HG03108 (cell line): Measurements from ENCODE around the gene FSTL1.

Experiments
- ATAC-seq: cut with Tn5 transposase; IDR thresholded peaks from one replicate; pipeline ENCODE4 v1.9.1; 2021; ENCODE audit warnings: moderate library complexity; ENCODE audit not compliant: unreplicated experiment

FSTL1 gene

DNA sequence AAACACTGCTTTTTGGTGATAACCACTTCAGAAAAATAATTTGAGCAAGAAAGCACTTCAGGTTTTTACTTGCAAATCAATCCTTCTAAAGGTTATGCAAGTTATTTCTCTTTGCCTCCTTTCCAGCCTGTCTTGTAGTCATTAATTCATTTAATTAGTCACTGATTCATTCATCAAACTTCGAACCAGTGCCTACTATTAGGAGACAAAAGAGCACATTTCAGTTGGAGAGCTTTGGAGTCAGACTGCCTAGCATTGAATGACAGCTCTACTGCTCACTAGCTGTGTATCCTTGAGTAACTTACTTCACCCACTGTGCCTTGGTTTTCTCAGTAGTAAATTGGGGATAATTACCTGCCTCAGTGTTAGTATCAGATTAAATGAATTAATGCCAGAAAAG lies 86.7 kb downstream of the FSTL1 start:
- no peak for ATAC-seq

DNA sequence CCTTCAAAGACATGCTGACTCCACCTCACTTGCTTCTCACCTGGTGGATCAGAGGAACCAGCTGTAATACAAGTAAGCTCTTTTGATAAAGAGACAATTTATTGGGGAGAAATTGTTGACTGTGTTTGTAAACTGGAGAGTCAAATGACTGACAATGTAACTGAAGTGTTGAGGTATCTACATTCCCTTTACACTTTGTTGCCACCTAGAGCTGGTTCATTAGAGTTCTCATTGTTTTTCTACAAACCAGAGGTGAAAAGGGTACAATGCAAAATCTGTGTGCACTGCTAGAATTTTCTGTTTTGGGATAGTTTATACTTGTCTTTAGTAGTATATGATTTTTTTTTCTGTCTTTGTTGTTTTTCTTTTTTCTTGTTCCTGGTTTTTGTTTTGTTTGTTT lies 93.0 kb downstream of the FSTL1 start:
- ATAC-seq, result no peak

DNA sequence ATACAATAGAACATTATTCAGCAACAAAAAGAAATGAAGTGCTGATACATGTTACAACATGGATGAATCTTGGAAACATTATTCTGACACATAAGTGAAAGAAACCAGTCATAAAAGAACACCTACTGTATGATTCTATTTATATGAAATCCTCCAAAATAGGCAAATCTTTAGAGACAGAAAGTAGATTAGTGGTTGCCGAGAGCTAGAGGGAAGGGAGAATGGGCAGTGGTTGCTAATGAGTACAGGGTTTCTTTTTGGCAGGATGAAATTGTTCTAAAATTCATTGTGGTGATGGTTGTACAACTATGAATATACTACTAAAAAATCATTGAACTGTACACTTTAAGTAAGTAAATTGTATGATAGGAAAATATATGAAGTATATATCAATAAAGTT lies 95.3 kb downstream of the FSTL1 start:
- ATAC-seq, result no peak

DNA sequence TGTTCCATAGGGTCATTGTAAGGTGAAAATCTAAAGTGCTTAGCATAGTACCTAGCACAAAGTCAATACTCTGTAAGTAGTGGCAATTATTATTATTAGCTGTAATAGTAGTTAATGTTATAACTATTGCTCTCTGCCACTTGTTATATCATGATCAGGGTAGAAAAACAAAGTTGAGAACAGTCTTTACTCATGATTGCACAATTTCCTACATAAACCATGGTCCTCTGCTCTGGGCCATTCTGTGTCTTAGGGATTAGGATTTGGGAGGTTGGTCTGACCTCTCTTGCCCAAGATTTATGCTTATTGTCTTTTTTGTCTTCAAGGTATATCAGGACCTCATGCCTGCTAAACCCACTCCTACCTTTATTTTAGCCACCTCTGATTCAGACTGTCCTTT lies 97.3 kb downstream of the FSTL1 start:
- no peak for ATAC-seq

DNA sequence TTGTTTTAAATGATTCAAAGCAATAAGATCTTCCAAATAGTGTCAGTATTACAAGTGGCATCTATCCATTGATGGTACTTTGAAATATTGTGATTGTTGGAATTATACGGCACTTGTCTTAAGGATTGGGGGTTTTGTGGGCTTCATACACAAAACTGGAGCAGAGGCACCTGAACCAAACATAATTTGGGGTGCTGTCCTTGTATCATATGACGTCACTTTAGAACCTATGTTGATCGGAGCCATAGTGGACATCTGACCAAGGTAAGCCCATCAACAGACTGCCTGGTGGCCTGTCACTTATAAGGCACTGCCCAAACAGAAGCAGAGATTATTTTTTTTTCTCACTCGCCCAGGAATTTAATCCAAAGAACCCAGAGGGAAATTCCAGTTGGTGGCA lies 98.8 kb downstream of the FSTL1 start:
- ATAC-seq, result no peak

DNA sequence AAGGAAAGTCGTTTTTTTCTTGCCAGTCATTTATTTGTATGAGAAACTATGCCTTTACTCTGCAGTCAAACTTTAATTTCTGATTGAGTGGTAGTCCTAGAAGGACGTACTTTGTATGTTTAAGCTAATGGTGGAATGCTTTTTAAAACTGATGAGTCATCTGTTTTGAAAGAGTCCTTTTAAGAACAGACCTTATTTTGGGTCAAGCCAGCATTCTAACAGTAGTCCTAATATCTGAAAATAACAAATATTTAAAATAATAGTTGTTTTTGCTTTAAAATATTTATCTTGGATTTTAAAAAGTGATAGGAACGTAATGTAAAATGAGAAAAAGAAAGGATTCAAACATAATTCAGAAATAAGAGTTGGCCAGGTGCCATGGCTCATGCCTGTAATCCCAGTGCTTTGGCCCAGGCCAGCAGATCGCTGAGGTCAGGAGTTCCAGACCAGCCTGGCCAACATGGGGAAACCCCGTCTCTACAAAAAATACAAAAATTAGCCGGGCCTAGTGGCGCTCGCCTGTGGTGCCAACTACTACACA lies 100.3 kb downstream of the FSTL1 start:
- ATAC-seq, result no peak

DNA sequence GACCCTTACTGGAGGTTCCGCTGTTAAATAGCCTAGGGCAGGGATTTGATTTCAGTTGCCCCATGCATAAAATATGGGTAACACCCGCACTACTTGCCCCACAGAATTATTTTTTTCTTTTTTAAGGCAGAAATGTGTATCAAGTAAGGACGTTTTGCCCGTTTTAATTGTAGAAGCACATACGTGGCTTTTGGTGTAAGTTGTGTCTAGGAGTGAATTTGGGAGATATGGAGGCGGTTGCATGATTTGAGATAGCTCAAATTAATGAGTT lies 101.0 kb downstream of the FSTL1 start:
- ATAC-seq, result no peak

DNA sequence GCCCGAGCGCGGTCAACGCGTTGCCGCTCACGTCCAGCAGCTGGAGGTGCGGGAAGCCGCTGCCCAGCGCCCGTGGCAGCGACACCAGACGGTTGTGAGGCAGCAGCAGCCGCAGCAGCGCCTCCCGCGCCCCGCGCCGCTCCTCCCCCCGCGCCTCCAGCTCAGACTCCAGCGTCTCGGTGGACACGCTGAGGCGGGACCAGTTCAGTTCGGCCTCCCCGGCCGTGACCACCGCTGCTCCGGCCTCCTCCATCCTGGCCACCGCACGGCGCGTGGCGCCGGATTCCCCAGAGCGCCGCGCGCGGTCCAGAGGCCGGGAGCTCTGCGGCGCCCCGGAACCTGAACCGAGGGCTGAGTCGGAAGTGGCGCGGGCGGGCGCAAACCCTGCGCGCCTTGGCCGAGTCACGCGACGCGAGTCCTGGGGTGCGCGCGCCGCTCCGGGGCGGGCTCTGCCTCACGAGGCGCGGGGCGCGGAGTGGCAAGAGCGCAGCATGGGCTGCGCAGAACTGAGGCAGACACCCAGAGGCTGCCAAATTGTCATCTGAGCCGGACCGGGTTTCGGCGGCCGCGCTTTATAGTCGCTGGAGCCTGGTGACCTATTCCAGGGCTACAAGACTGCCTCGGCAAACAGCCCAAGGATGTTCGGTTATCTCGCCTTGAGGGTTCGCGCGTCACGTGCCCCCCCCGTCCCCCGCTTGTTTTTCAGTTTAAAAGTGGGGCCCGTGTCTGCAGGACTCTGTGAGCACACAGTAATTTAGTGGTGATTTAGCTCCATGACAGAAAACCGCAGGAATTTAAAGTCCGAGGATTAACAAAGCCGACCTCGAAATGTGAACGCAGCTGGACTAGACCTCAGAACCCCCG lies 101.6 kb downstream of the FSTL1 start, which contains the start of gene LRRC58:
Gene LRRC58, minus strand, starts transcription at position 364 of the 864 bp plus-strand sequence. Its CDS starts 111 bp downstream, at position 253.
- ATAC-seq, result peak; percentile 83

DNA sequence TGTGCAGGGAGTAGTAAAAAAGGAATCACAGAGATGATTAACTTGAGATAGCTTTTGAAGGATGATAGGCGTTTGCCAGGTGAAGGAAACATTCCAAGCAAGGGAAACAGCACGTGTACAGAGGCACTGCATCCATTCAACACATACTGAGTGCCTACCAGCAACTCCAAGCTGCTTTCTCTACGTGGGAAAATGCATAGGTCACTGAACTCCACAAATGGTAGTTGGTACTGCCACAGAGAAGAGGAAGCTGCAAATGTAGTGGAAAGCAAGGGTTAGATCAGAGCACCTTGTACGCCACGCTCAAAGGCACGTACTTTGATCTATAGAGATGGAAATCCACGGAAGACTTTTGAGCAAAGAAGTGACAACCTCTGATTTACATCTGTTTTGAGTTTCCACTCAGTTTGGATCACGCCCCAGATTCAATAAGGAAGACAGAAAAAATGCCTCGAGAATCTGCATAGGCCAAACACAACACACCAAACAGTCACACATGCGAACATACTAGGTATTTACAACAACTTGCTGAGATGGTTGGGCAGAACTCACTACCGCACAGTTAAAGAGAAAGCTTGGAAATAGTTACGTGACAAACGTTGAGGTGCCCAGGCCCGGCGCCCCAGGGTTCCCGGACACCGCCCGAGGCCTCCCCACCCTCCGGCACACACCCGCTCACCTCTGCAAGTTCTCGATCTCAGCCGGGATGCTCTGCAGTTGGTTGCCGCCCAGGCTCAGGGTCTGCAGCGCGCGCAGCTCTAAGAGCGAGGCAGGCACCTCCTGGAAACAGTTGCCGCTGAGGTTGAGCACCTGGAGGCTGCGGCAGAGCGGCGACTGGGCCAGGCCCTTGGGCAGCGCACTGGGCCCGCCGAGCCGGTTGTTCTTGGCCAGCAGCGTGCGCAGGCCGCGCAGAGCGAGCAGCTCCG lies 102.5 kb downstream of the FSTL1 start:
- ATAC-seq, result peak; percentile 25

DNA sequence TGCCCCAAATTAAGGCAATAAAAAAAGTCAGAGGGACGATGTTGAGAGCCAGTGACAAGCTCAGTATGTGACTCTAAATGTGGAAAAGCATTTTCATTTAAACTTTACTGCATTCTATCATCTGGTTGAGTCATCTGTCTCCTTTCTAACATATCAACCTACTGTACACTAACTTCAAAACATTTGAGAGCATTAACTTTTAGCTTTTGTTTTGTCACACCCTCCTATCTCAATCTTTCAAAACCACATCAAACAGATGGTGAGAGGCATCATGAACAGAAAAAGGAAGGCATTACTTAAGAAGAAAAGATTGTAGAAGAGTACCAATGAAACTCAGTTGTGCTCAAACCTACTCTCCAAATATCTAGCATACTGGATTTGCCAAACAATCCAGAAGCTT lies 106.4 kb downstream of the FSTL1 start:
- ATAC-seq, result no peak
